Effector CD4-positive, alpha-beta T cell (primary cell): ENCODE results near the gene RTKN2.
"Not testable (repeated sequence)": the region's sequence is repeated elsewhere in the genome, so short reads cannot be mapped to it uniquely, and the experiment has no call there.

Experiments used
- DNase-seq: peaks from one replicate; pipeline ENCODE4 v3.0.0-alpha.2; 2020
- total RNA-seq: gene quantifications from one replicate; lab custom pipeline; 2026; lab: John Stamatoyannopoulos, UW

The RTKN2 gene
- total RNA-seq, result 233 reads per million, percentile 94 among the genes with 10 or more reads in this experiment

DNA sequence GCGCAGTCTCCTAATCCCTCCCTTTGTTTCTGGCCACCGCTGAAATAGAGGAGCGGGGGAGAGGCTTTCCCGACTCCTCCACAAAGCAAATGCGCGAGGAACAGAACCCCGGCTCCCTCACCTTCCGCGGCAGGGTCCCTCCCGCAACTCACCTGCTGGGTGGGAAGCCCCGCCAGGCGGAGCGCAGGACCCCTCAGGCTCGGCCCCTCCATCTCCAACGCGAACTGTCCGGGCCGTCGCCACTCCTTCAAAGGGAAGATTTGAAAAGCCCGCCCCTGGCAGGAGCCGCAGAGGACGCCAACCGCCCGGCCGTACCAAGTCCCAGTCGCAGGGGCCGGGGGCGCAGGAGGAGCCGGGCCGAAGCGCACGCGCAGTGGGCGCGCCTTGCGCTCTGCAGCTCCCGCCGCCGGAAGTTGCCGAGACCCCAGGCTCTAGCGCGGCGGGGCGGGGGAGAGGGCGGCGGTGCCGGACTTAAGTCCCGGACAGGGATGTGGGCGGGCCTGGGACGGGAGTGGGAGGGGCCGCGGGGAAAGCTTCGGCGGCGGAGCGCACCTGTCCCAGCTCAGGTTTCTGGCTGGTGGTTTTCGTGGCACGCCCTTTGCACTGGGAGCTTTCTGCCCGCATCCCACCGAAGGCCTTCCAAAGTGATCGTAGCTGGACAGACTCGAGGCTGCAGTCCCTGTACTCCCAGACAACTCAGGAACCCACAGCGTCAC, at the start of gene RTKN2:
RTKN2 (minus strand) TSS at position 446 of the 716 bp plus-strand sequence; CDS start at position 212, 234 bp downstream.
- DNase-seq, result peak; percentile 42

DNA sequence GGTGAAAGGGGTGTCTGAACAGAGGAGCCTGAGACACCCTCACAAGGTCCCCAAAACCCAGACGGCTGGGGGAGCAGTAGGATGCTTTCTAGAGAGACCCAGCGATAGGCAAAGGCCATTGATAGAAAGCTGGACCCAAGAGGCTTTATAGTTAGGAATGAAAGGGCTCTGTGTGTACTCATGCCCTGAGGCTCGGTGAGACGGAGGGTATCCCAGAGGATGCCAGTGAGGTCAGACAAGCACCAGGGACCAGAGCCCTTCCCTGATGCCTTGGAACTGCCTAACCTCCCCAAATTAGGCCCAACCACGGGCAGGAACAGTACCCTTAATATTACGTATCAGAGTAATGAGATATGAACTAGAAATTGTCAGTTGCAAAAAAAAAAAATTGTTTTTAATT, 48.6 kb upstream of the RTKN2 start:
- DNase-seq, result no peak

GRCh38 chr10:62309254-62309653, 40.6 kb upstream of the RTKN2 start:
- DNase-seq, result no peak

GRCh38 chr10:62308101-62308500, 39.5 kb upstream of the RTKN2 start:
- no peak for DNase-seq

- DNase-seq, result no peak
These were observed 39.0 kb upstream of the RTKN2 start for GRCh38 chr10:62307635-62308034.

DNA sequence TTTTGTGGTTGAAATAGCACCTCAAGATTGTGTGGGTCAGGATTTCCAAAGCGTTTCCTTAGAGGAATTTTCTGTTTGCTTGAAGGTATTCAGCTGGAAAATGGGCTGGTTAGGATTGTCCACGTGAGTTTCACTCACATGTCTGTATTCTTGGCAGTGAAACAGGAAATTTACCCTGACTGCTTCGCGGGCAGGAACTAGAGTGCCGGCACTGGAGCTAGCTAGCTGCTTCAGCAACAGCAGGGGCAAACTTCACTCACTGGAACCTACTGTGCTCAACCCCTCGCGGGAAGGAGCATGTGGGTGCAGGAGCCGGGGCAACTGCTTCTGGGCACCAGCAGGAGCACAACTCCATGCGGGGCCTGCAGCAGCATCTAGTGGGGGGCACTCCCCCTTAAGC, 38.0 kb upstream of the RTKN2 start:
- DNase-seq, result peak; percentile 2

GRCh38 chr10:62305813-62306212, 37.2 kb upstream of the RTKN2 start:
- DNase-seq, result no peak

- DNase-seq, result no peak
These were observed 35.3 kb upstream of the RTKN2 start for GRCh38 chr10:62303922-62304321.

DNA sequence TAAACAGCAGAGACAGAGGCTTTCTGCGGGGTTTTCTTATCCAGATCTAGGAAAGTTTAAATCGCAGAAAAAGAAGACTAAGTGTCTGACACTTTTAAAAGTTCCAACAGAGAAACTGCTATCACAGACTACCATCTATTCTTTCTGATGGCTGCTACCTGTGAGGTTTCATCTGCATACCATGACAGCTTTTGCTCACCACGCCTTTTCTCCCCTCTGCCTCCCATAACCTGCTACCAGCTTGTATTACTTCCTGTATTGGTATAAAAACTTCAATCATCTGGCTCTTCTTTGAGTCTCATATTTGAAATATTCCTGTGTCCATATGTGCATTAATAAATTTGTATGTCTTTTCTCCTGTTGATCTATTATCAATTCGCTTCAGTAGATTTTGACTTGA, 34.1 kb upstream of the RTKN2 start:
- DNase-seq, result no peak

- no peak for DNase-seq
These were observed 29.2 kb upstream of the RTKN2 start for GRCh38 chr10:62297857-62298256.

GRCh38 chr10:62284221-62284620, 15.6 kb upstream of the RTKN2 start:
- no peak for DNase-seq

DNA sequence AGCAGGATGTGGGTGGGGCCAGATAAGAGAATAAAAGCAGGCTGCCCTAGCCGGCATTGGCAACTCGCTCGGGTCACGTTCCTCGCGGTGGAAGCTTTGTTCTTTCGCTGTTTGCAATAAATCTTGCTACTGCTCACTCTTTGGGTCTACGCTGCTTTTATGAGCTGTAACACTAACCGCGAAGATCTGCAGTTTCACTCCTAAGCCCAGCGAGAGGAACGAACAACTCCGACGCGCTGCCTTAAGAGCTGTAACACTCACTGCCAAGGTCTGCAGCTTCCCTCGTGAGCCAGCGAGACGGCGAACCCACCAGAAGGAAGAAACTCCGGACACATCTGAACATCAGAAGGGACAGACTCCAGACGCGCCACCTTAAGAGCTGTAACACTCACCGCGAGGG, 12.7 kb upstream of the RTKN2 start:
- not testable (repeated sequence) for DNase-seq

DNA sequence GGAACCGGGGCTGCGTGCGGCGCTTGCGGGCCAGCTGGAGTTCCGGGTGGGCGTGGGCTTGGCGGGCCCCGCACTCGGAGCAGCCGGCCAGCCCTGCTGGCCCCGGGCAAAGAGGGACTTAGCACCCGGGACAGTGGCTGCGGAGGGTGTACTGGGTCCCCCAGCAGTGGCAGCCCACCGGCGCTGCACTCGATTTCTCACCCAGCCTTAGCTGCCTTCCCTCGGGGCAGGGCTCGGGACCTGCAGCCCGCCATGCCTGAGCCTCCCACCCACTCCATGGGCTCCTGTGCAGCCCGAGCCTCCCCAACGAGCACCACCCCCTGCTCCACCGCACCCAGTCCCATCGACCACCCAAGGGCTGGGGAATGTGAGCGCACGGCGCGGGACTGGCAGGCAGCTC, 11.7 kb upstream of the RTKN2 start:
- not testable (repeated sequence) for DNase-seq

GRCh38 chr10:62278441-62278910, 9.8 kb upstream of the RTKN2 start:
- no peak for DNase-seq

DNA sequence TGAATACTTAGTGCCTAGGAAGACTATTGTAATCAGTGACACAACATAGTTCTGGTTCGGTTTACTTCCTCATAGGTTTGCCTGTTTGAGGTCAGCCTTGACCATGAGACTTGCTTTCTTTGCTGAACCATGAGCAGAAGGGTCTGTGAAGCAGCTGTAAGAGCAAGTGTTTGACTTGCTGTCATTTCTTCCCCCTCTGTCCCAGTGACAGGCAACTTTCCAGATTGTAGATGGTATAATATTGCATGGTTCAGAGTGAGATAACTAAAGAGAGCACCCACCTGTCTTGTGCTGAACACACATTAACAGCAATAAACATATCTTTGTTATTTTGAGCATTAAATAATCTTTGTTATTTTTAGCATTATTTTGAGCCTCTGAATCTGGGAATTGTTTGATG, 9.3 kb upstream of the RTKN2 start:
- DNase-seq, result no peak

GRCh38 chr10:62270020-62270419, 1.4 kb upstream of the RTKN2 start:
- no peak for DNase-seq

GRCh38 chr10:62268027-62268398, 631 bp downstream of the RTKN2 start:
- no peak for DNase-seq

DNA sequence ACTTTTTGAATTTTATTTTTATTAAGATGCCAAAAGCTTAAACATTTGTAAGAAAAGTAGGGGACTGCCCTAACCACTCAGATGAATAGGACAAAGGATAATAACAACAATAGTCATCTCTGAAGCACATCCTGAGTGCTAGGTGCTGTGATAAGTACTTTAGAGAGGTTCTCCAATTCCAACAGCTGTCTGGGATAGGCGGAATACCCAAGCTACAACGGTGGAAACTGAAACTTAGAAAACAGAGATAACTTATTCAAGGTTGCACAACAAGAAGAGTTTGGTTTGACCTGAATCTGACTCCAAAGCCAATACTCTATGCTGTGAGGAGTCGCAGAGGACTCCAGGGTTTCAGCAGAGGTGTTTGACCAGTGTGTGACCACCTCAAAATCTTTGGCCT, 2.0 kb downstream of the RTKN2 start:
- no peak for DNase-seq

DNA sequence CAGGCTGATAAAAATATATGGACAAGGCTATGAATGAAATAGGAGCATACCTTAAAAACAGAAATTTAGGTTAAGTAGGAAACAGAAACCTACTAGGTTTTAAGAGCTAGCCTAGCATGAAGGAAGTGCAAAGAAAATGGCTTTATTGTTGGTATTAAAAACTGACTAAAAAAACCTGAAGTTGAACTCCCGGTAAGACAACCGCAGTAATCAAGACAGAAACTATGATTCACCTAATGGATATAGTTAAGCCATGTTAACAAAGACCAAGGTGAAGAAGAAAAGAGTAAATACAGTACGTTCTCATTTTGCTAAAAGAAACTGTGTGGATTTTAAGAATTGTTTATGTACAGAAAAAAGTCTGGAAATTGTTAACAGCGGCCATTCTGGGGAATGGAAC, 2.5 kb downstream of the RTKN2 start:
- DNase-seq, result no peak

DNA sequence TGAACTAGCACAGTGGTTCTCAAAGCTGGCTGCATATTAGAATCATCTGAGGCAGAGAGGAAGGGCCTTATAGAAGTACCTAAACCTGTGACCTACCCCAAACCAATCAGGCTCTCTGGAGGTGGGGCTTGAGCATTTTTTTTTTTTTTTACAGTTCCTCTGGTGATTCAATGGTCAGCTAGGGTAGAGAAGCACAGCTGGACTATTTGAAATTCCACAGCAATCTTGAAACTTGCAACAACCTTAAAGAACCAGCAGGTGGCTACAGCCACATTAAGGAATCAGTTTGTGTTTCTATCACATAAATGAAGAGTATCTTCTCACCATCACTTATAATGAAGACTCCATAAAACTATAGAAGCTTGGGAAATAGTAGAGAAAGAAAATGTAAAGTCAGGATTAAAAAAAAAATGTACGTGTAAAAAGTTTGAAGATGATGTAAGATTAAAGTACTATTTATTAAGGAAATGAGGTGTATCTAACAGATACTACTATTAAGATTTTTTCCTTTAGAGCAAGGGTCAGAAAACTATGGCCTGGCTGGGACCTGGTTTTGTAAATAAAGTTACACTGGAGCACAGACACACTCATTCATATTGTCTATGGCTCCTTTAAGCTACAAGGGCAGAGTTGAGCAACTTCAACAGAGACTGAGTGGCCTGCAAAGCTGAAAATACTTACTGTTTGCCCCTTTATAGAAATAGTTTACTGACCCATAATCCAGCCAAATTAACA, 3.8 kb downstream of the RTKN2 start:
- no peak for DNase-seq

- no peak for DNase-seq
These were observed 4.5 kb downstream of the RTKN2 start for GRCh38 chr10:62264126-62264525.

- DNase-seq, result no peak
These were observed 7.0 kb downstream of the RTKN2 start for GRCh38 chr10:62261666-62262065.

- no peak for DNase-seq
These were observed 8.6 kb downstream of the RTKN2 start for GRCh38 chr10:62259998-62260397.

DNA sequence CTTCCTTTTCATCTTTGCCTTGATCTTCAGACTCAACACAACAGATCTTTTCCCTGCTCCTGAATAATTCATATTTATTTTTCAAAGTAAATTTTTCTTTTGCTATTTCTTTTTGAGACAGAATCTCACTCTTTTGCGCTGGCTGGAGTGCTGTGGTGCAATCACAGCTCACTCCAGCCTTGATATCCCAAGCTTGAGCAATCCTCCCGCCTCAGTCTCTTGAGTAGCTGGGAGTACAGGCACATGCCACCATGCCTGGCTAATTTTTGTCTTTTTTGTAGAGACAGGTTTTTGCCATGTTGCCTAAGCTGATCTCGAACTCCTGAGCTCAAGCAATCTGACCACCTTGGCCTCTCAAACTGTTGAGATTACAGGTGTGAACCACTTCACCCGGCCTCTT, 9.2 kb downstream of the RTKN2 start:
- no peak for DNase-seq
